Measurements from ENCODE around the gene MECR.
"Not testable (repeated sequence)": the region's sequence is repeated elsewhere in the genome, so short reads cannot be mapped to it uniquely, and the experiment has no call there.

The MECR gene

GRCh38 chr1:29237129-29237821 lies 6.5 kb upstream of the MECR start:
- peak overlapping the region; percentile 88 for H3K4me3 ChIP-seq (replicated peaks; ENCODE audit: low read depth, low read length)
- no peak for TF ChIP-seq CTCF (IDR thresholded peaks at IDR 0.05; ENCODE audit: low read length, missing control alignments)
- peak; percentile 73 for DNase-seq (ENCODE audit: low read depth)

DNA sequence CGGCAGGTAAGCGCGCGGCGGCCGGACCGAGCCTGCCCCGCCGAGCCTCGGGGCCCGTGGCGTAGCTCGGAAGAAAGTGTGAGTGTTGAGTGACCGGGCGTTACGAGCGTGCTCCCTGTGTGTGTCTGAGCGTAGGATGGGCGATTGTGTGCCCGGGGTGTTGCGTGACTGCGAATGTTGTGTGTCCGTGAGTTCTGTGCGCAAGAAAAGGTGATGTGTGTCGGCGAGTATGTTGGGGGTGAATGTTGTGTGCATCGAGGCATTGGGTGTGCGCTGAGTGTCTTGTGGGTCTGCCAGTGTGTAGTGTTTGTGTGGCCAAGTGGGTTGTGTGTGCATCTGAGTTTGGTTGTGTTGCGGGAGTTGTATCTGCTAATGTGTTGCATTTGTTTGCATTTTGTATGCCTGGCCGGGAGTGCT lies 6.0 kb upstream of the MECR start:
- DNase-seq (ENCODE audit: low read depth) = peak; percentile 36
- no peak for TF ChIP-seq CTCF (IDR thresholded peaks at IDR 0.05; ENCODE audit: low read length, missing control alignments)
- H3K4me3 ChIP-seq (replicated peaks; ENCODE audit: low read depth, low read length) = peak overlapping the region; percentile 88

GRCh38 chr1:29235955-29236711 lies 5.4 kb upstream of the MECR start, which contains the start of gene PTPRU:
TSS of gene PTPRU (plus strand) at chr1:29236522. CDS start at chr1:29236645, 123 bp downstream.
- no peak for TF ChIP-seq CTCF (IDR thresholded peaks at IDR 0.05; ENCODE audit: low read length, missing control alignments)
- peak; percentile 69 for DNase-seq (ENCODE audit: low read depth)
- peak within 1 kb of the TSS; percentile 88 for H3K4me3 ChIP-seq (replicated peaks; ENCODE audit: low read depth, low read length)

- not testable (repeated sequence) for DNase-seq (ENCODE audit: low read depth); H3K4me3 ChIP-seq (replicated peaks; ENCODE audit: low read depth, low read length)
Measured at GRCh38 chr1:29234881-29235280, 4.1 kb upstream of the MECR start.

DNA sequence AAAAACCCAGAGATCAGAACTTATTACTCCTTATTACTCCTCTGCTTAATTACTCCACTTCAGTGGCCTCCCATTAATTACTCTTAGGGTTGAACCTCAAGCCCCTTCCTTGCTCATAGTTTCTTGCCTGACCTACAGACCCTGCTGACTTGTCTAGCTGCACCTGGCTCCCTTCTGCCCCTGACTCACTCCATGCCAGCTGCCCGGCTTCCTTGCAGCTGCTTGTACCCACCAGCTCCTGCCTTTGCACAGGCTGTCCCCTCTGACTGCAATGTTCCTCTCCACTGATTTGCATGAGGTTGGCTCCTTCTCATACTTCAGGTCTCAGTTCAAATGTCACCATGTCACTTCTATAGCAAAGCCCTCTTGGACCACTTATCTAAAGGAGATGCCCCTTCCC lies 3.7 kb upstream of the MECR start:
- no peak for DNase-seq (ENCODE audit: low read depth)
- TF ChIP-seq CTCF (IDR thresholded peaks at IDR 0.05; ENCODE audit: low read length, missing control alignments) = no peak

GRCh38 chr1:29233693-29234092 lies 3.0 kb upstream of the MECR start:
- DNase-seq (ENCODE audit: low read depth) = no peak
- H3K4me3 ChIP-seq (replicated peaks; ENCODE audit: low read depth, low read length) = no peak overlapping the region
- TF ChIP-seq CTCF (IDR thresholded peaks at IDR 0.05; ENCODE audit: low read length, missing control alignments) = no peak

More for the DNA sequence above, 3.7 kb upstream of the MECR start:
- H3K4me3 ChIP-seq (replicated peaks; ENCODE audit: low read depth, low read length) = no peak overlapping the region

DNA sequence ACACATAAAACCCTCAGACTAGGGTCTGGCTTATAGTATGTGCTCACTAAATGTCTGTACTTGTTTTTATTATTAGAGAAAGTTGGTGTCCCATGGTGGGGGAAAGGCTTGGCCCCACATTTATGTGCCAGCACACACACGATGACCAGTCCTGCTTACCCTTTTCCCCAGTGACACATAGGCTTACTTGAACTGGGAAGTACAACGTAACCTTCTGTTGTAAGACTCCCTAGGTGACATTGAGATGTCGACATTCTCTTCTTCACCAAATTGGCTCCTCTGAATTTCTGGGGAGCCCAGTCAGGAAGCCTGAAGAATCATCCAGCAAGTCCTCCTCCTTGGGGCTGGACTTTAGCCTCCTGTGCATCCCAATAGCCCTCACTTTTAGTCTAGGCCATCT lies 1.7 kb upstream of the MECR start:
- DNase-seq (ENCODE audit: low read depth) = no peak
- H3K4me3 ChIP-seq (replicated peaks; ENCODE audit: low read depth, low read length) = no peak overlapping the region
- no peak for TF ChIP-seq CTCF (IDR thresholded peaks at IDR 0.05; ENCODE audit: low read length, missing control alignments)
